Hematopoietic multipotent progenitor cell treated with erythropoietin and hydrocortisone succinate and interleukin-3 and kit ligand, for 4 days (in vitro differentiated cells): ENCODE results near the gene PNLDC1.
"Not testable (repeated sequence)": the region's sequence is repeated elsewhere in the genome, so short reads cannot be mapped to it uniquely, and the experiment has no call there.

ENCODE experiments used
- DNase-seq: peaks from one replicate; pipeline ENCODE4 v3.0.0-alpha.2; 2015

PNLDC1 gene

GRCh38 chr6:159788753-159789376 lies 11.2 kb upstream of the PNLDC1 start:
- peak; percentile 61 for DNase-seq

GRCh38 chr6:159789377-159790148 lies 10.5 kb upstream of the PNLDC1 start, which contains the start of gene TCP1:
Gene TCP1, minus strand, starts transcription at chr6:159789602. Its CDS starts 134 bp downstream, at chr6:159789468.
- DNase-seq = peak; percentile 100

GRCh38 chr6:159790149-159790955 lies 9.7 kb upstream of the PNLDC1 start, which contains the start of gene MRPL18:
Gene MRPL18, plus strand, starts transcription at chr6:159790467. Its CDS starts 121 bp downstream, at chr6:159790588.
- peak; percentile 99 for DNase-seq

- DNase-seq = peak; percentile 35
Measured at GRCh38 chr6:159790956-159791598, 9.0 kb upstream of the PNLDC1 start.

- DNase-seq = not testable (repeated sequence)
Measured at GRCh38 chr6:159794976-159795375, 5.1 kb upstream of the PNLDC1 start.

GRCh38 chr6:159797554-159797953 lies 2.5 kb upstream of the PNLDC1 start:
- no peak for DNase-seq

GRCh38 chr6:159801935-159802334 lies 1.9 kb downstream of the PNLDC1 start:
- DNase-seq = peak; percentile 40

GRCh38 chr6:159804504-159804903 lies 4.4 kb downstream of the PNLDC1 start:
- no peak for DNase-seq

- DNase-seq = no peak
Measured at GRCh38 chr6:159805440-159806020, 5.5 kb downstream of the PNLDC1 start.

- DNase-seq = peak; percentile 52
Measured at GRCh38 chr6:159806021-159806458, 6.0 kb downstream of the PNLDC1 start.

GRCh38 chr6:159807150-159807858 lies 7.2 kb downstream of the PNLDC1 start:
- DNase-seq = no peak

GRCh38 chr6:159808647-159809046 lies 8.6 kb downstream of the PNLDC1 start:
- no peak for DNase-seq

- no peak for DNase-seq
Measured at GRCh38 chr6:159809149-159809548, 9.1 kb downstream of the PNLDC1 start.

- no peak for DNase-seq
Measured at GRCh38 chr6:159813781-159814180, 13.7 kb downstream of the PNLDC1 start.

GRCh38 chr6:159815410-159815809 lies 15.3 kb downstream of the PNLDC1 start:
- no peak for DNase-seq

GRCh38 chr6:159816775-159817174 lies 16.7 kb downstream of the PNLDC1 start:
- DNase-seq = peak; percentile 65

- no peak for DNase-seq
Measured at GRCh38 chr6:159817951-159818739, 18.1 kb downstream of the PNLDC1 start.

GRCh38 chr6:159819098-159819497 lies 19.0 kb downstream of the PNLDC1 start:
- DNase-seq = no peak

- peak; percentile 79 for DNase-seq
Measured at GRCh38 chr6:159819932-159820640, 20.0 kb downstream of the PNLDC1 start.

GRCh38 chr6:159821122-159821521 lies 21.0 kb downstream of the PNLDC1 start:
- peak; percentile 71 for DNase-seq
